Astrocyte (in vitro differentiated cells and primary cell): ENCODE data around the gene RHOBTB1.

ENCODE experiments used
- CTCF ChIP-seq: IDR thresholded peaks from 2 replicates; pipeline ENCODE4 v1.5.1; 2011; ENCODE audit warnings: low read depth, mild to moderate bottlenecking, inconsistent platforms, low read length, moderate library complexity; ENCODE audit not compliant: insufficient read depth
- EZH2 ChIP-seq: IDR thresholded peaks from 2 replicates; pipeline ENCODE4 v1.6.1; 2012; ENCODE audit warnings: mild to moderate bottlenecking, low read length, inconsistent platforms; ENCODE audit not compliant: insufficient read depth

- TF ChIP-seq CTCF (no peak), EZH2 (no peak)
These were observed 80.2 kb downstream of the RHOBTB1 start for GRCh38 chr10:60863796-60864195.
